ENCODE results near the gene NOC3L.

DNA sequence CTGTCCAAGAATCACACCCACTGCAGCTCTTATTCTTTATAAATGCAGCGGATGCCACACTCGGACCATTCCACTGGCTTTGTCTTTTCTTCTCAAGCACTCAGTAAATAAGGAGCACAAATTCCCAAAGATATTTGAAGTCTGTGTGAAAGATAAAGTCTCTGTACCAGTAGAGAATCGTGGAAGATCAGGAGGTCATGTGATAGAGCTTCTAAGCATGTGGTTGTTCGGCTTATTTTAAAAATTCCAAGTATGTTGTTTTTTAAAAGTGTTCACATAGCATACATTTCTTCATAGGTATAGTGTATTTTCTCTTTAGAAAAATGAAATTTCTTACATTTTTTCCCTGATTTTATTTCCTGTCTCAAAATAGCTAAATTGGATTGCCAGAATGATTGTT lies 75.8 kb downstream of the NOC3L start:
- TF ChIP-seq JUNB (CRISPR knock-in tag; conservative IDR thresholded peaks at IDR 0.05) (no peak), ETV5 (CRISPR knock-in tag; IDR thresholded peaks at IDR 0.05; ENCODE audit: low read depth) (no peak), FOXP1 (CRISPR knock-in tag; IDR thresholded peaks at IDR 0.05) (no peak), WHSC1 (IDR thresholded peaks at IDR 0.05; ENCODE audit: low read length) (no peak), HNRNPUL1 (IDR thresholded peaks at IDR 0.05; ENCODE audit: low read length) (no peak), HDAC1 (IDR thresholded peaks at IDR 0.05) (no peak), EZH2 (IDR thresholded peaks at IDR 0.05; ENCODE audit: borderline replicate concordance, low read depth, low read length) (no peak), NFATC3 (IDR thresholded peaks at IDR 0.05) (no peak), ZNF121 (CRISPR knock-in tag; conservative IDR thresholded peaks at IDR 0.05) (no peak), MEF2A (IDR thresholded peaks at IDR 0.05; ENCODE audit: control insufficient read depth, low read depth, low read length) (no peak)
